Activated T-helper 9 cell treated with anti-CD3 and anti-CD28 coated beads, Interleukin-2, amount 50 U/mL, for 16 hours (primary cell): ENCODE results near the gene GPR37L1.
A peak's percentile ranks its signal among the peaks of the same experiment; 100 is the strongest.
"Not testable (repeated sequence)": the region's sequence is repeated elsewhere in the genome, so short reads cannot be mapped to it uniquely, and the experiment has no call there.

Experiments used
- DNase-seq: peaks from one replicate; pipeline ENCODE4 v3.0.0-alpha.2; 2020; ENCODE audit warnings: low read depth

GPR37L1 gene

GRCh38 chr1:202134645-202135172 lies 12.0 kb downstream of the GPR37L1 start:
- DNase-seq, result no peak

GRCh38 chr1:202135221-202135721 lies 12.6 kb downstream of the GPR37L1 start:
- peak; percentile 24 for DNase-seq

GRCh38 chr1:202140833-202141232 lies 18.1 kb downstream of the GPR37L1 start:
- no peak for DNase-seq

GRCh38 chr1:202141468-202141867 lies 18.8 kb downstream of the GPR37L1 start:
- not testable (repeated sequence) for DNase-seq

- DNase-seq, result no peak
Observed at GRCh38 chr1:202143011-202143767, 20.5 kb downstream of the GPR37L1 start.

GRCh38 chr1:202143768-202144401 lies 21.2 kb downstream of the GPR37L1 start:
- DNase-seq, result no peak

- DNase-seq, result peak; percentile 62
Observed at GRCh38 chr1:202144402-202145067, 21.8 kb downstream of the GPR37L1 start, which contains the start of gene ARL8A. ARL8A (minus strand) TSS chr1:202144737; CDS start chr1:202144572, 165 bp downstream.

- DNase-seq, result no peak
Observed at GRCh38 chr1:202145068-202145743, 22.5 kb downstream of the GPR37L1 start.

GRCh38 chr1:202145744-202146140 lies 23.0 kb downstream of the GPR37L1 start:
- DNase-seq, result not testable (repeated sequence)

GRCh38 chr1:202146279-202146678 lies 23.6 kb downstream of the GPR37L1 start:
- DNase-seq, result no peak

- DNase-seq, result no peak
Observed at GRCh38 chr1:202146993-202147392, 24.3 kb downstream of the GPR37L1 start.

- DNase-seq, result no peak
Observed at GRCh38 chr1:202148391-202148790, 25.7 kb downstream of the GPR37L1 start.

- no peak for DNase-seq
Observed at GRCh38 chr1:202149566-202149965, 26.8 kb downstream of the GPR37L1 start.

GRCh38 chr1:202150187-202150586 lies 27.5 kb downstream of the GPR37L1 start:
- no peak for DNase-seq

- no peak for DNase-seq
Observed at GRCh38 chr1:202150602-202151001, 27.9 kb downstream of the GPR37L1 start.

GRCh38 chr1:202151045-202151444 lies 28.3 kb downstream of the GPR37L1 start:
- no peak for DNase-seq

- no peak for DNase-seq
Observed at GRCh38 chr1:202152399-202152798, 29.7 kb downstream of the GPR37L1 start.

- DNase-seq, result no peak
Observed at GRCh38 chr1:202153284-202153683, 30.6 kb downstream of the GPR37L1 start.

GRCh38 chr1:202154148-202154765 lies 31.5 kb downstream of the GPR37L1 start:
- no peak for DNase-seq

GRCh38 chr1:202154766-202155477 lies 32.2 kb downstream of the GPR37L1 start:
- DNase-seq, result no peak
